Measurements from ENCODE around the gene NDUFA13. TPM values are rescaled to one million over a fixed set of nuclear protein-coding genes. Genes with fewer than 3 reads are reported as not detected.

Gene NDUFA13
- total RNA-seq, 1 donor from 2014 or later, result 394 TPM

- H3K4me1 Mint-ChIP-seq (ENCODE audit: low read depth, unreplicated experiment), result peaks cover 62% of the 10 kb centered on the region
- no peak for TF ChIP-seq CTCF (IDR thresholded peaks at IDR 0.05; ENCODE audit: partially characterized antibody, unreplicated experiment)
Observed at GRCh38 chr19:19487077-19487949, 28.7 kb upstream of the NDUFA13 start.

GRCh38 chr19:19487950-19488874 lies 27.8 kb upstream of the NDUFA13 start:
- peaks cover 32% of the 10 kb centered on the region for H3K9me3 Mint-ChIP-seq (ENCODE audit: unreplicated experiment)
- no peak for TF ChIP-seq CTCF (IDR thresholded peaks at IDR 0.05; ENCODE audit: partially characterized antibody, unreplicated experiment)
- H3K36me3 Mint-ChIP-seq (ENCODE audit: unreplicated experiment), result no peaks in the 10 kb centered on the region
- peaks cover 32% of the 10 kb centered on the region for H3K27me3 Mint-ChIP-seq (ENCODE audit: unreplicated experiment)
- peak overlapping the region; percentile 100 for H3K27ac Mint-ChIP-seq (ENCODE audit: unreplicated experiment)
- no peak for DNase-seq
- peaks cover 54% of the 10 kb centered on the region for H3K4me1 Mint-ChIP-seq (ENCODE audit: low read depth, unreplicated experiment)
- peak overlapping the region; percentile 80 for H3K4me3 Mint-ChIP-seq (ENCODE audit: unreplicated experiment)

More at GRCh38 chr19:19487077-19487949, 28.7 kb upstream of the NDUFA13 start:
- peak overlapping the region; percentile 100 for H3K27ac Mint-ChIP-seq (ENCODE audit: unreplicated experiment)
- H3K27me3 Mint-ChIP-seq (ENCODE audit: unreplicated experiment), result peaks cover 34% of the 10 kb centered on the region
- DNase-seq, result no peak
- no peaks in the 10 kb centered on the region for H3K36me3 Mint-ChIP-seq (ENCODE audit: unreplicated experiment)
- H3K9me3 Mint-ChIP-seq (ENCODE audit: unreplicated experiment), result peaks cover 32% of the 10 kb centered on the region
- H3K4me3 Mint-ChIP-seq (ENCODE audit: unreplicated experiment), result peak overlapping the region; percentile 87

GRCh38 chr19:19488875-19489690 lies 26.9 kb upstream of the NDUFA13 start:
- Mint-ChIP-seq H3K4me3 (ENCODE audit: unreplicated experiment) (peak overlapping the region; percentile 80), H3K4me1 (ENCODE audit: low read depth, unreplicated experiment) (peaks cover 53% of the 10 kb centered on the region), H3K27ac (ENCODE audit: unreplicated experiment) (peak overlapping the region; percentile 100)

GRCh38 chr19:19489804-19490204 lies 26.2 kb upstream of the NDUFA13 start:
- no peak for TF ChIP-seq CTCF (IDR thresholded peaks at IDR 0.05; ENCODE audit: partially characterized antibody, unreplicated experiment)
- Mint-ChIP-seq H3K4me1 (ENCODE audit: low read depth, unreplicated experiment) (peaks cover 52% of the 10 kb centered on the region), H3K27me3 (ENCODE audit: unreplicated experiment) (peaks cover 30% of the 10 kb centered on the region), H3K9me3 (ENCODE audit: unreplicated experiment) (peaks cover 32% of the 10 kb centered on the region), H3K4me3 (ENCODE audit: unreplicated experiment) (peak overlapping the region; percentile 80), H3K36me3 (ENCODE audit: unreplicated experiment) (no peaks in the 10 kb centered on the region), H3K27ac (ENCODE audit: unreplicated experiment) (peak overlapping the region; percentile 100)
- no peak for DNase-seq

More at GRCh38 chr19:19488875-19489690, 26.9 kb upstream of the NDUFA13 start:
- peak; percentile 80 for DNase-seq
- Mint-ChIP-seq H3K27me3 (ENCODE audit: unreplicated experiment) (peaks cover 31% of the 10 kb centered on the region), H3K36me3 (ENCODE audit: unreplicated experiment) (no peaks in the 10 kb centered on the region), H3K9me3 (ENCODE audit: unreplicated experiment) (peaks cover 32% of the 10 kb centered on the region)
- no peak for TF ChIP-seq CTCF (IDR thresholded peaks at IDR 0.05; ENCODE audit: partially characterized antibody, unreplicated experiment)

All from glutamatergic neuron (in vitro differentiated cells).